Tibial nerve (tissue), 4 donors: Measurements from ENCODE around the gene ZNF333.

Source experiments
- CTCF ChIP-seq, 5 experiments: fragments of 200-600 bp in 3 of 5; fragments of 450-650 bp in 2 of 5; sonication (generic) in 3 of 5; IDR thresholded peaks; one replicate each; pipeline ENCODE4 v1.5.1; 2016 to 2019; ENCODE audit warnings: antibody characterized with exemption in 5 of 5, mild to moderate bottlenecking in 3 of 5, moderate library complexity in 2 of 5
- EP300 ChIP-seq, 2 donors: sonication (generic); formaldehyde crosslinking; IDR thresholded peaks; one replicate each; pipeline ENCODE4 v1.6.1; 2017; ENCODE audit warnings: antibody characterized with exemption in 2 of 2, mild to moderate bottlenecking in 1 of 2

GRCh38 chr19:14769201-14769600, 79.4 kb downstream of the ZNF333 start:
- no peak for TF ChIP-seq CTCF (IDR thresholded peaks at IDR 0.05)
- no peak for TF ChIP-seq EP300 (IDR thresholded peaks at IDR 0.05)
